ENCODE results near the gene MCOLN2. TPM values are rescaled to one million over a fixed set of nuclear protein-coding genes. Genes with fewer than 3 reads are reported as not detected.

Gene MCOLN2
- total RNA-seq, result 0.27 and 0.36 TPM in 2 replicates

GRCh38 chr1:84996846-84997666 lies at the start of gene MCOLN2:
Gene MCOLN2 (minus strand): TSS chr1:84997113. CDS start chr1:84996872, 241 bp downstream.

DNA sequence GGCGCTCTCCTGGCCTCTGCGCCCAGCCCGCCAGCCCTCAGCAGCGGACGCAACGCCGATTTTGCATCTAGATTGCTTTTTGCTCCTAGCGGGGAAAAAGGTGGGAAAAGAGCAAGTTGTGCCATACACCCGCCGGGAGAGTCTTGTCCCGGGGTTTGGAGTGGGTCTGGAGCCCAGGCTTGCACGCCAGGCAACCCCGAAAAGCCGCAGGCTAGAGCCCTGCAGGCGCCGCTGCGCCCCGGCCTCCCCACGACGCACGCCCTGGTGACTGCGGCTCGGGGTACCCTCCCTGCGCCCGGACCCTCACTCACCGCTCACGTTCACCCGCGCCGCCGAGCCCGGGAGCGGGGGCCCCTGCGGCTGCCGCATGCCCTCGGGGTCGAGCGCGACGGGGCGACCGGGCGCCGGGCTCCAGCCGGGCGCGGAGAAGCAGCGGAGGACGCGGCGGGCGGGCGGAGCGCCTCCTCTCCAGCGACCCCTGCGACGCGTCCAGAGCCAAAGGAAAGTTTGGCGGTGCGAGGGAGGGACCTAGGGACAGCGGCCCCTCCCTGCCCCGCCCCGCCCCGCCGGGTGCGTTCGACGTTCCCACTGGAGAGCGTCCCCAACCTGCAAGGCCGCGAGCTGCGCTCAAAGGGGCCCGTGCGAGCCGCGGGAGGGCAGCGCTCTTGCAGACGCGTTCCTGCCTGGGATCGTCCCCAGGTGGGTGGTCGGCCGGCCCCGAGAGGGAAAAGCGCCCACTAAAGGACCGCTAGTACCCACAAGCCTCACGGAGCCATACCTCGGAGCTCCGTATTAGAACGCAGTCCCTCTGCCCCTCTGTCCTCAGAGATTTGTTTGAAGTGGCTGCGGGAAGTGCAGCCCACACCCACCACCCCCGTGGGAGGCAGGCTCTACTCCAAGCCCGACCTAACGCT lies 104.0 kb downstream of the MCOLN2 start, which contains the start of gene LPAR3:
Gene LPAR3 (minus strand): TSS at position 502 of the 914 bp plus-strand sequence. CDS start 27,086 bp downstream, outside the sequence.

Other genes with a start within 250 kb of the MCOLN2 start
- 0.07 TPM in 1 of 2 replicates, not detected in the other for gene LPAR3, start 103.9 kb downstream of the MCOLN2 start, total RNA-seq
- not detected in 2 replicates for gene MCOLN3, start 51.4 kb upstream of the MCOLN2 start, total RNA-seq
- gene SYDE2, start 203.9 kb upstream of the MCOLN2 start, total RNA-seq, result 6.6 and 7.2 TPM in 2 replicates